Colon (tissue), 2 donors: ENCODE results near the gene FHIT.

Experiments used
- FAIRE-seq: peaks from 2 replicates; lab custom pipeline; 2012; peaks lifted over from hg19 to GRCh38; lab: Jason Lieb, UNC
- donor health status: control.
- donor health status: control.

Gene FHIT

GRCh38 chr3:60047426-60048200, 1203.6 kb downstream of the FHIT start:
- no peak for FAIRE-seq

GRCh38 chr3:60046210-60046609, 1205.0 kb downstream of the FHIT start:
- FAIRE-seq = no peak

- FAIRE-seq = no peak
These were observed 1205.6 kb downstream of the FHIT start for GRCh38 chr3:60045686-60046085.

DNA sequence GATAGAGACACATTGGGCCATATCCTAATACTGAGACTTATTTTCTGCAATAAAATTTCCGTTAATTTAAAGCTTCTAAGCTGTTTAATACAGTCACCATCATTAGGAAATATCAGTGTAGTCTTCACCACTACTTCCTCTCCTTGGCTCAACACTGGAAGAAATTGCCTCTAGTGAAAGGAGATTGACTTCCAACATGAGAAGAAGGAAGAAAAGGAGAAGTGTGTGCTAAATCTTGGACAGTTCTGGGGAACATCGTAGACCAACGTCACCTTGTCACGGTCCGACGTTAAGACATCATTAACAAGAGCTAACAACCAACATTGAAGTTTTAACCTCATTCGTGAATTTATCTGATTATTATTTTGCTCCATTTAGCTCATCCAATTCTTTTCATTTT, 1214.4 kb downstream of the FHIT start:
- FAIRE-seq = no peak

DNA sequence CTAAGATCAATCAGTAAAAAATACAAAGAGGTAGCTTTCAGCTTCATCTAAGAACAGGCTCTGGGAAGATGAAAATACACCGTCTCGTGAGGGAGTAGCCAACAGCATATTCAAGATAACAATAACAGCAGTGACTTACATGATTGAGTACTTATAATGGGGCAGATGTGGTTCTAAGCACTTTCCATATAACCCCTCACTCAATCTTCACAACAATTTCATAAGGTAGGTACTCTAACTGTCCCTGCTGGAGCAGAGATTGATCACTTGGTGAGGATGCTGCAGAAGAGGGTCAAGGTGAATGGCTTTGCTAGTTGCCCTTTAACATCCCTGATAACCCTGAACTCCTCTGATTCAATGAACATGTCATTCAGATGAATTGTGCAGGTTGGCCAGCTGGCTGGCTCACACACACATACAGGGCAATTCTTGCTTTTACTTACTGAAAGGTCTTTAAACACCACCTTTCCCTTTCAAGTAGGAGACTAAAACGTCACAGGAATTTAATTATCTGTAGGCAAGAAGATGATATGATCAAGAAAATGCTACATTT, 1217.3 kb downstream of the FHIT start:
- no peak for FAIRE-seq

DNA sequence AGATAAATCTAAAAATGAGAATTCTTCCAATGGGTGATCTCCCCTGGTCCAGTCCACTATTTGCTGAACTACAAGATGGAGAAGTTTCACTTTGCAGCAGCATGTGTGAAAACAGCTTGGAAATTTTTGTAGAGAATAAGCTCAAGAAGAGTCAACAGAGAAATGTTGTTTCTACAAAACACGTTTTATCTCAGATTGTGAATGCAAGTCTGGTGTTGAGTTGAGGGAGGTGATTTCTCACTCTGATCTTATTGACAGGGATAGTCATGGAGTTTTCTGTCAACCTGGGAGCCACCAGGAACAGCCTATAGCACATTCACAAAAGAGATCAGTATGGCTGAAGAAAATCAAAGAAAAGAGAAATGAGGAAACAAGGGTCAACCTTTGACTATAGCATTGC, 1220.3 kb downstream of the FHIT start:
- no peak for FAIRE-seq

- no peak for FAIRE-seq
These were observed 1223.0 kb downstream of the FHIT start for GRCh38 chr3:60028233-60028632.

- FAIRE-seq = no peak
These were observed 1223.9 kb downstream of the FHIT start for GRCh38 chr3:60027335-60027734.

DNA sequence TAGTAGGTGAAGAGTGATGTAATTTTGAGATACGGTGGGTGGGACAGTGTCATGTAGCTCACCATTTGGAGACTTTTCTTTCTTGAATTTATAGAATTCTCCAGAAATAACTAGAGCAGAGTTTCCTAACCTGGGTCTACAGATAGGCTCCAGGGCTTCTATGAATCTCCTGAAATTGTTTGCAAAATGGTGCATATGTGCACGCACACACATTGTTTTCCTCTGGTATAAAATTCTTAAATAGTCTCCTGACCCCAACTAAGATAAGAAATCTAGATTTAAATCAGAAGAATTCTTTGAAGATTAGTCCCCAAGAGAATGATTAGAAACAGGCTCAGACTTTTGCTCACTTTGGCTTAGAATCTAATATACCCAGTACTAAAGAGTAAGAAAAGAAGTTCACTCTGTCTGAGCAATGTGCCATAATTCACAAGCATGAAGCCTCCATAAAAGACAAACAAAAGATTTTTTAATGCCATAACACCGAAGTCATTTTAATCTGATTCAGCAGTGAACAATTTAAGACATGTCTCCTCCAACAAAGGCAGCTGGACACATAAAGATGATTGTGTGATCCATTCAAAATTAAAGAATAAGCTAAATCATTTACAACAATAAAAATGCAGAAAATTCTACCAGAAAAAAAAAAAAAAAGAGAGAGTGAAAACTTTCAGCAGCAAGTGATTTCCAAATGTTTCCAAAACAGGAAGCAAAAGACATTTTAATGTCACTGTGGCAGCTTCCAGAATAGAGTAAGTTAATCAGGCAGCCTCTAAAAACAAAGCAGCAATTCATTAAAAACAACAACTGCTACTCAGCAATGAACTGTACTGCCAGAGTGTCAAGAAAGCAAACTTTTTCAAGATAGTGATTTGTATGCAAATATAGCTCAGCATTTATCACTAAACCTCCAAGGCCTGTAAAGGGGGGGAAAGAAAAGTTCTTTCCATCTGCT, 1225.9 kb downstream of the FHIT start:
- no peak for FAIRE-seq

DNA sequence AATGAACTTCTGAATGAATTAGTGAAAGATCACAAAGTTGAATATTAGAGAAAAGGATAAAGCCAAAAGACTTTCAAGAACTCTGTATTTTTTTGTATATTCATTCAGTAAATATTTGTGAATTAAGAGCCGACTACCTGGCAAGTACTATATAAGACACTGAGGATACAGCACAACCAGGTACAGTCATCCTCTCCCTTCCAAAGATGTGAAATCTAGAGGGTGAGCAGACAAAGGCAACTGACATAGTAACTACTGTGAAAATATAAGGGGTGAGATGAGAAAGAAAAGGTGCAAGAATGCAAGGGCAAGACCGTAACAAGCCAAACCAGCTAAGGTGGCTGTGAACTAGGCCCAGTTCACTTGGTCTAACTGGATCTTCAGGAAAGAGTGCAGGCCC, 1226.9 kb downstream of the FHIT start:
- FAIRE-seq = no peak

DNA sequence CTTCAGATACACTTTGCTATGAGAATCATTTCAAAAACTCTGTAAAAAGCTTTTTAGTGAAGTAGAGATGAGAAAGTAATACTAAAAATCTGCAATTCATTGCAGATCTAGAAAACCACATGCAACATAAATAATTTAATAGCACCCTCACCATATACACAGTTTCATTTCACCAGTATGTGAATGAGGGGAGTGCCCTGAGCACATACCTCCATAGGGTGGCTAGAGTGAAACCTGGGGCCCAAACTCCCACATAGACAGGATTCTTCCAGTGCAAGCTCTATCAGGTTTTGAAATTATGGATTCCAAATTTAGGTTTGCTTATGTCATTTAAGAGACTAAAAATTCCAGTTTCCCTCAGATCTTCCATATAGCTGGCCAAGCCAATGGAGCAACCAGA, 1228.1 kb downstream of the FHIT start:
- no peak for FAIRE-seq

- no peak for FAIRE-seq
These were observed 1233.6 kb downstream of the FHIT start for GRCh38 chr3:60017631-60018030.

GRCh38 chr3:60015032-60015705, 1236.1 kb downstream of the FHIT start:
- no peak for FAIRE-seq

DNA sequence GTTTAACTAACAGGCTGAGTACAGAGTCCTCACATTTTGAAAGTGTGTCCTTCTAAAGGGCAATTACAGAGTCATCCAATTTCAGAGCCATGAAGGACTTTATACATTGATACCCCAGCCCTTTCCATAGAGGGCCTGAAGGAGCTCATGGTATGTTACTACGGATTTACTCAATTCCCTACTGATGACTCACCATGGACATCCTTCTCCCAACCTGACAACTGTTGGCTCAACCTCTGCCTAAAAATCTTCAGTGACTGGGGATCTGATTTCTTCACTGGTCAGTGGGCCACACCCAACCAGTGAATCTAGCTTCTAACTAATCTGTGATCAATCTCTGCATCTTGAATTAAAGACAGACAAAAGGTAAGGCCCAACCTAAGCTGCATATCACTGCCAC, 1238.0 kb downstream of the FHIT start:
- no peak for FAIRE-seq

DNA sequence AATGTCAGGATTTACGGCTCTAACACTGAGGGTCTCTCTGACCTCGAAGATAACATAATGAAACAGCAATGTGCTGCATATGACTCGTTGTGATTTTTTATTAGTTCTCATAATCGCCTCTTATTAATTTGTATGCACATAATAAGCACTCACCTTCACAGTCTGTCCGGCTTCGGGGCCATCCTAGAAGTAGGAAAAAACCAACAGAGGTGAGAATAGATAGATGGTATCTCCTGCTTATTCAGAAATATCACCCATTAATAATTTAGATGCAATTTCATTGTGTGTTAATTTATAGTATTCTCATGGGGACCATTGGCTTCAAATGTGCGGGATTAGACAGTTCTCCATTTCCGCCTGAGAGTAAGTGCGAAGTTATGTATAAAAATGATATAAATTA, 1240.0 kb downstream of the FHIT start:
- FAIRE-seq = no peak

DNA sequence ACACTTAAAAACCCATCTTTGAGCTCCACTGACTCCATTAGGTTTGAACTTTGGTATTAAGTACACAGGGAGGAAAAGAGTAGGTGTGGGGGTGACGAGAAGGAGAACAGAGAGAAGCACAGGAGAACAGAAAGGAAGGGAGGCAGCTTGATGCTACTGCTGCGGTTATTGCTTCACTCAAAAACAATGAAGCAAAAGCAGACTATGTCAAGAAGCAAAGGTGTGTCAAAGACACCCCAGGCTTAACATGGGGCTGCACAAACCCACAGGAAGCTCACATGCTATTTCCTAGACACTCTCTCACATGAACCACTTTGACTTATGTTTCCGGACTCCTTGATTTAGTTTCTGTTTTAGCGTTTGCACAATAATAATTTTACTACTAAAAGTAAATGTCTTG, 1240.5 kb downstream of the FHIT start:
- no peak for FAIRE-seq

DNA sequence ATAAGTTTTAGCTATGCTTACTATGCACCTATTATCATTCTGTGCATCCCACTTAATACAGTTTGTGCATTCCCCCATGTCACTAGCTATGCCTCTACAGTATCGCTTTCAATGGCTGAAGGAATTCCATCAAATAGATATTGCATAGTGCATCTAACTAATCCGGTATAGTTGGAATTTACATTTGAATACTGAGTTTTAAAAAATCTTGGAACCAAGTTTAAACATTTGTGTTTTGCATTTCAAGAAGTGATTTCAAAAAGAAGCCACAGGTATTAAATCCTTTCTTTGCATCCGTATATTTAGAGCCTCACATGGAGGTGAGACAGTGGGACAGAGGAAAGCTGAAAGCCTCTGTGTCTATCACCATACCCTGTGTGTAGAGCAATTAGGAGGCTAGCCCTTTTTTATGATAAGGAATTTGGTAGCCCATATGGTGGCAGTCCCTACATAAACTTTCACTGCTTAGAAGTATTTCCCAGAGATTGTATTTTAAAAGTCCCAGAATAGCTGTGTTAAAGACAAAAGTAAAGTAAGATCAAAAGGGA, 1241.2 kb downstream of the FHIT start:
- no peak for FAIRE-seq

GRCh38 chr3:60001369-60001768, 1249.9 kb downstream of the FHIT start:
- no peak for FAIRE-seq

DNA sequence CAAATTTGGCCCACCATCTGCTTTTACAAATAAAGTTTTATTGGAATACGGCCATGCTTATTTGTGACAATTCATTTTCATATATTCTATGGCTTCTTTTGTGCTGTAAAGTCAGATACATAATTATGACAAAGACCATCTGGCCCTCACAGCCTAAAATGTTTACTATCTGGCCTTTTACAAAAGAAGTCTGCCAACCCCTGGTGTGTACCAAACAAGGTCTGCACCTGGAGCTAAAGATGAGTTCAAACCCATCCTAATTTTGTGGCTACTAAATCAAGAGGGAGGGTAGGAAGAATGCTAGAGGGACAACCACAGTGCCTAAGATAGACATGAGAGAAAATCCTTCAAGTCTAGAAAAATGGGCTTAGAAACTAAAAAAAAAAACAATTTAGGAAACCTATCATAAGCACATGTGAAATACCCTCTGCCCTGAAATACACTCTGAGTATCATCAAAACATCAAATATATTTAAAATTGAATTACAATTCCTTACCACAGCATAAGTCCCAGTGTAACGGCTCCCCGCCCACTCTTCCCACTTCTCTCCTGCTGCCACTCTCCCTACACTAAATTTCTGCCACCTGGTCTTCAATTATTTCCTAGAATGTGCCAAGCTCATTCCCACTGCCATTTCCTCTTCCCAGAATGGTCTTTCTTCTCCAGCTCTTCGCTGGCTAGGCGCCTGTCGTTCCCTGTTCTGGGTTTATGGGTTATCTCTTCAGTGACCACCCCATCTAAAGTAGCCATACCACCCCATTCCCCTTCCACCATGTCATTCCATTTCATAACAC, 1250.7 kb downstream of the FHIT start:
- FAIRE-seq = no peak

DNA sequence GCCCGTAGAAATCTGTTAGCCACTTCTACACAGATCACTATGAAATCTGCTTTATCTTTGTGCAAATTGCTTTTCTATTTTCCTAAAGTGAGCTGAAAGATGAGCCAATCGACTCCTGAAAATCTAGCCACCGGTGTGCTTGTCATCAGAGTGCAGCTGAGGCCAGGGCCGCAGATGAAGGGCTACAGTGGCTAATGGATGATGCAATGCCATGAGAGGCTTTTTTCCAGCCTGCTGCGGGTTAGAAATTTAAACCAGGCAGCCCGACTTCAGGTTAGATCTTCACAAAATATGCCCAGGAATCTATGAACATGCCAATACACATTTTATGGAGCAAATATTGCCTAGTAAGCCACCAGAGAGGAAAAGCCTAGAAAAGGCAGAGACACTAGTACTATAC, 1253.2 kb downstream of the FHIT start:
- no peak for FAIRE-seq

DNA sequence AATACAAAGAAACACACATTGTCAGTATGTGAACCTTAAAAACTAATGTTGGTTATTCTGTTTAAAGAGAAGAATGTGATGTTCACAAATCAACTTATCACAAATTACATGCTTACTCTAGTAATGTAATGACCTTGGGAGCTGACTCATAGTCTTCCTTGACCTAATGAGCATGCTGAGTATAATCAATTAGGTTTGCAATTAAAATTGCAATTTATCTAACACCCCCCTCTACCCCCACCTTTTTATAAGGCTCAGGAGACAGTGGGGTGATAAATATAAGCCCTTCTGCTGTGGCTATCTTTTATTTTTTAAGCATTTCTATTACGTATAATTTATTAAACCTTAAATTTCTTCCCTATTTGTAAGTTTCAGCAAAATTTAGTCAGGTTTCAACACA, 1253.7 kb downstream of the FHIT start:
- FAIRE-seq = no peak
